Activated T-helper 1 cell treated with anti-CD3 and anti-CD28 coated beads, Interleukin-2, amount 50 U/mL, for 16 hours (primary cell): ENCODE results near the gene TTC38.
"Not testable (repeated sequence)": the region's sequence is repeated elsewhere in the genome, so short reads cannot be mapped to it uniquely, and the experiment has no call there.

Experiments
- DNase-seq, 2 donors: peaks; one replicate each; pipeline ENCODE4 v3.0.0-alpha.2; 2020; ENCODE audit warnings: low read depth in 1 of 2, low spot score in 1 of 2

TTC38 gene

GRCh38 chr22:46245511-46245910, 22.3 kb upstream of the TTC38 start:
- no peak for DNase-seq

GRCh38 chr22:46246178-46246577, 21.6 kb upstream of the TTC38 start:
- DNase-seq, result no peak

- no peak for DNase-seq
Observed at GRCh38 chr22:46247443-46247975, 20.3 kb upstream of the TTC38 start.

- DNase-seq, result peak; percentile 83 to 87
Observed at GRCh38 chr22:46250035-46250782, 17.6 kb upstream of the TTC38 start, which contains the start of gene CDPF1. Gene CDPF1, minus strand, starts transcription at chr22:46250293. Its CDS starts 2,009 bp downstream, at chr22:46248284.

GRCh38 chr22:46250783-46251125, 17.1 kb upstream of the TTC38 start:
- DNase-seq, result no peak

- DNase-seq, result no peak
Observed at GRCh38 chr22:46251266-46251665, 16.5 kb upstream of the TTC38 start.

- no peak for DNase-seq
Observed at GRCh38 chr22:46251816-46252380, 15.9 kb upstream of the TTC38 start.

GRCh38 chr22:46256358-46256958, 11.3 kb upstream of the TTC38 start:
- DNase-seq, result no peak

GRCh38 chr22:46259374-46259773, 8.4 kb upstream of the TTC38 start:
- no peak for DNase-seq

- DNase-seq, result no peak
Observed at GRCh38 chr22:46260038-46260437, 7.8 kb upstream of the TTC38 start.

GRCh38 chr22:46262449-46263215, 5.2 kb upstream of the TTC38 start:
- no peak for DNase-seq

GRCh38 chr22:46263216-46263590, 4.6 kb upstream of the TTC38 start, which contains the start of gene PKDREJ:
Gene PKDREJ, minus strand, starts transcription at chr22:46263343. Its CDS starts 21 bp downstream, at chr22:46263322.
- no peak for DNase-seq

GRCh38 chr22:46264520-46264919, 3.3 kb upstream of the TTC38 start:
- DNase-seq, result not testable (repeated sequence)

GRCh38 chr22:46265627-46266026, 2.2 kb upstream of the TTC38 start:
- not testable (repeated sequence) for DNase-seq

- no peak for DNase-seq
Observed at GRCh38 chr22:46269564-46269963, 1.8 kb downstream of the TTC38 start.

GRCh38 chr22:46272196-46272595, 4.4 kb downstream of the TTC38 start:
- DNase-seq, result no peak

GRCh38 chr22:46272762-46273431, 5.1 kb downstream of the TTC38 start:
- DNase-seq, result no peak

- no peak for DNase-seq
Observed at GRCh38 chr22:46273432-46274148, 5.8 kb downstream of the TTC38 start.

GRCh38 chr22:46274381-46274780, 6.6 kb downstream of the TTC38 start:
- DNase-seq, result no peak

- DNase-seq, result no peak
Observed at GRCh38 chr22:46275455-46276122, 7.8 kb downstream of the TTC38 start.
